GM12801 (cell line): ENCODE measurements around the gene LMNTD2.

Source experiments
- CTCF ChIP-seq: IDR thresholded peaks from one replicate; pipeline ENCODE4 v1.5.1; 2011; ENCODE audit warnings: control low read depth; ENCODE audit not compliant: insufficient read length; ENCODE audit errors: extremely low read depth

Gene LMNTD2

GRCh38 chr11:560305-561147 is at the start of gene LMNTD2, which contains the start of gene RASSF7:
Gene LMNTD2 (minus strand): TSS chr11:560738. CDS start chr11:560716, 22 bp downstream.
Gene RASSF7 (plus strand): TSS chr11:560970. CDS start chr11:561769, 799 bp downstream.
- TF ChIP-seq CTCF, result no peak

GRCh38 chr11:609341-609811 is 48.8 kb upstream of the LMNTD2 start:
- no peak for TF ChIP-seq CTCF

GRCh38 chr11:608791-609251 is 48.3 kb upstream of the LMNTD2 start:
- TF ChIP-seq CTCF, result no peak

- no peak for TF ChIP-seq CTCF
Observed at GRCh38 chr11:607971-608659, 47.6 kb upstream of the LMNTD2 start.

GRCh38 chr11:607020-607780 is 46.7 kb upstream of the LMNTD2 start:
- no peak for TF ChIP-seq CTCF

GRCh38 chr11:606245-606644 is 45.7 kb upstream of the LMNTD2 start:
- TF ChIP-seq CTCF, result no peak
